Measurements from ENCODE around the gene CTDSPL2. TPM values are rescaled to one million over a fixed set of nuclear protein-coding genes. Genes with fewer than 3 reads are reported as not detected.
"Not testable (repeated sequence)": the region's sequence is repeated elsewhere in the genome, so short reads cannot be mapped to it uniquely, and the experiment has no call there.

CTDSPL2 gene
- total RNA-seq, 1 donor from 2014 or later: 40.4 TPM

GRCh38 chr15:44550734-44551133 is 123.3 kb downstream of the CTDSPL2 start:
- Mint-ChIP-seq H3K27me3 (ENCODE audit: low read depth, unreplicated experiment) (no peaks in the 10 kb centered on the region), H3K9me3 (ENCODE audit: unreplicated experiment) (no peaks in the 10 kb centered on the region), H3K4me1 (ENCODE audit: low read depth, unreplicated experiment) (peaks cover 18% of the 10 kb centered on the region), H3K36me3 (ENCODE audit: low read depth, unreplicated experiment) (no peaks in the 10 kb centered on the region), H3K27ac (ENCODE audit: unreplicated experiment) (no peak overlapping the region), H3K4me3 (ENCODE audit: unreplicated experiment) (no peak overlapping the region)
- Histone ChIP-seq H3K79me2 (ENCODE audit: insufficient read depth, low read length) (peaks cover 89% of the 10 kb centered on the region), H3K4me3 (ENCODE audit: insufficient read depth, low read depth, low read length) (no peak overlapping the region), H3K4me1 (ENCODE audit: insufficient read depth, low read length) (peaks cover 5% of the 10 kb centered on the region), H3K27ac (ENCODE audit: low read depth, low read length) (no peak overlapping the region), H3K9ac (ENCODE audit: low read length) (no peak overlapping the region), H3K27me3 (ENCODE audit: insufficient read depth, low read length) (no peaks in the 10 kb centered on the region), H4K20me1 (ENCODE audit: insufficient read depth, low read length) (peaks cover 80% of the 10 kb centered on the region), H3K4me2 (ENCODE audit: low read length) (no peak overlapping the region), H3K9me3 (ENCODE audit: insufficient read depth, low read depth, low read length) (no peaks in the 10 kb centered on the region), H3K36me3 (ENCODE audit: insufficient read depth, low read length) (peaks cover 39% of the 10 kb centered on the region), H2AFZ (ENCODE audit: low read depth, low read length) (no peak overlapping the region)
- FAIRE-seq: no peak
- DNase-seq (ENCODE audit: low read depth): no peak
- TF ChIP-seq CTCF (IDR thresholded peaks at IDR 0.05; ENCODE audit: insufficient read depth, low read depth, low read length): no peak
- TF ChIP-seq EZH2 (IDR thresholded peaks at IDR 0.05; ENCODE audit: insufficient read depth, low read length): no peak

DNA sequence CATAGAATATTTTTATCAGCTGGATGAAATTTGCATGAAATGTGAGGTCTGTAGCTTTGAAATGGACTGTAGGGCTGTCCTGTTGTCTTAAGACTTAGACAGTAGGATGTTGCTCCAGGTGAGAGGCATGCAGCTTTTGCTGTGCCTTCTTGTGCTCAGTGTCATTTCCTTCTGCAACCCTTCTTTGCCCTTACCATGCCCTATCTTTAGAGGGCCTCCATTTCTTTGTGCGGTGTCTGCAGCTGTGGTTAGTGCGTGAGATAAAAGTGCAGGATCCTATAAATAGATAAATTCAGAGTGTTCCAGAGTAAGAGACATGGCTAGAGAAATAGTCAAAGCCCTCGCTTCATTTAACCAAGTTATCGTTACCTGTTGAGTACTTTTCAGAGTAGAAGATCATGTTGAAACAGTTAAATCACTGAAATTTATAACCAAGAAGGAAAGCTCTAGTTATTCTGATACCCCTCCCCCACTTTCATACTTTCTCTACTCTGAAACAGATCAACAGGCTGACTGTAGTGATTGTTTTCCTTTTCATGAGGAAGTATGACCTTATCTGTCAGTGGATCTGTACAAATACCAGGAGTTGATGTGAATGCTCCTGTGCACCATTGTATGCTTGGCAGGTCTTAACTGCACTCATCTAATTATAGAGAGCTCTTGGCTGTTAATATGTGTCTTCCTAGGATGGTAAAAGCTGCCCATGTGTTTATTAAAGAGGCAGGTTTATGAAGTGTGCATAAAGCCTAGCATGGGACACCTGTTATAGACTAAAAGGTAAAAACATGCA is 127.7 kb downstream of the CTDSPL2 start:
- Histone ChIP-seq H3K4me1 (ENCODE audit: insufficient read depth, low read length) (no peaks in the 10 kb centered on the region), H3K4me2 (ENCODE audit: low read length) (no peak overlapping the region), H3K4me3 (ENCODE audit: insufficient read depth, low read depth, low read length) (no peak overlapping the region), H3K27ac (ENCODE audit: low read depth, low read length) (no peak overlapping the region), H3K79me2 (ENCODE audit: insufficient read depth, low read length) (peaks cover 62% of the 10 kb centered on the region), H3K9ac (ENCODE audit: low read length) (no peak overlapping the region), H4K20me1 (ENCODE audit: insufficient read depth, low read length) (peaks cover 56% of the 10 kb centered on the region), H3K27me3 (ENCODE audit: insufficient read depth, low read length) (no peaks in the 10 kb centered on the region), H3K36me3 (ENCODE audit: insufficient read depth, low read length) (peaks cover 65% of the 10 kb centered on the region), H3K9me3 (ENCODE audit: insufficient read depth, low read depth, low read length) (no peaks in the 10 kb centered on the region), H2AFZ (ENCODE audit: low read depth, low read length) (no peak overlapping the region)
- H3K36me3 Mint-ChIP-seq (ENCODE audit: low read depth, unreplicated experiment): peaks cover 12% of the 10 kb centered on the region
- no peak overlapping the region for H3K27ac Mint-ChIP-seq (ENCODE audit: unreplicated experiment)
- TF ChIP-seq CTCF (IDR thresholded peaks at IDR 0.05; ENCODE audit: insufficient read depth, low read depth, low read length) (no peak), EZH2 (IDR thresholded peaks at IDR 0.05; ENCODE audit: insufficient read depth, low read length) (no peak)
- no peak for FAIRE-seq
- H3K9me3 Mint-ChIP-seq (ENCODE audit: unreplicated experiment): no peaks in the 10 kb centered on the region
- no peak overlapping the region for H3K4me3 Mint-ChIP-seq (ENCODE audit: unreplicated experiment)
- peaks cover 11% of the 10 kb centered on the region for H3K4me1 Mint-ChIP-seq (ENCODE audit: low read depth, unreplicated experiment)
- DNase-seq (ENCODE audit: low read depth): no peak
- H3K27me3 Mint-ChIP-seq (ENCODE audit: low read depth, unreplicated experiment): no peaks in the 10 kb centered on the region

DNA sequence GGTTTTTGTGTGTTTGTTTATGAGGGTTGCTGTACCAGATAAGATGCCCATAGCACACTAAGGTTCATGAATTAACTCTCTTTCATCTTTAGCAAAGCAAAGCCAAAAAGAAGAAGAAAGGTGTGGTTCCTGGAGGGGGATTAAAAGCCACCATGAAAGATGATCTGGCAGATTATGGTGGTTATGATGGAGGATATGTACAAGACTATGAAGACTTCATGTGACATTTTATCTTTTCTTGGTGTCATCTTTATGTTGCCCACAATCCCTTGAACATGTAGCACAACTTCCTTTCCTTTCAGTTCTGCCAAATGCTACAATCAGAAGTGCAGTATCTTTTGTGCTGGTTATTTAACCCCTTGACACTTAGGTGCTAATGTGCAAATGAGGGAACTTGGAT is 133.5 kb downstream of the CTDSPL2 start:
- DNase-seq (ENCODE audit: low read depth); H3K27ac Mint-ChIP-seq (ENCODE audit: unreplicated experiment): not testable (repeated sequence)
- peaks cover 43% of the 10 kb centered on the region for H3K36me3 Mint-ChIP-seq (ENCODE audit: low read depth, unreplicated experiment)

More for the DNA sequence above, 133.5 kb downstream of the CTDSPL2 start:
- H3K9ac ChIP-seq (ENCODE audit: low read length); H3K4me2 ChIP-seq (ENCODE audit: low read length); H3K27me3 ChIP-seq (ENCODE audit: insufficient read depth, low read length); H3K27ac ChIP-seq (ENCODE audit: low read depth, low read length); H3K4me3 Mint-ChIP-seq (ENCODE audit: unreplicated experiment); H3K27me3 Mint-ChIP-seq (ENCODE audit: low read depth, unreplicated experiment); H2AFZ ChIP-seq (ENCODE audit: low read depth, low read length); H3K4me3 ChIP-seq (ENCODE audit: insufficient read depth, low read depth, low read length); H3K4me1 ChIP-seq (ENCODE audit: insufficient read depth, low read length); FAIRE-seq; H3K9me3 ChIP-seq (ENCODE audit: insufficient read depth, low read depth, low read length); H3K4me1 Mint-ChIP-seq (ENCODE audit: low read depth, unreplicated experiment): not testable (repeated sequence)
- Histone ChIP-seq H3K36me3 (ENCODE audit: insufficient read depth, low read length) (peaks cover 86% of the 10 kb centered on the region), H4K20me1 (ENCODE audit: insufficient read depth, low read length) (peaks cover 21% of the 10 kb centered on the region), H3K79me2 (ENCODE audit: insufficient read depth, low read length) (peaks cover 15% of the 10 kb centered on the region)
- peaks cover 10% of the 10 kb centered on the region for H3K9me3 Mint-ChIP-seq (ENCODE audit: unreplicated experiment)
